HG02642 (cell line): ENCODE measurements around the gene DZIP1.

Experiments
- ATAC-seq: cut with Tn5 transposase; IDR thresholded peaks from one replicate; pipeline ENCODE4 v1.9.1; 2021; ENCODE audit warnings: mild to moderate bottlenecking; ENCODE audit not compliant: unreplicated experiment, poor library complexity

The DZIP1 gene

GRCh38 chr13:95647321-95647720 lies 2.8 kb upstream of the DZIP1 start:
- ATAC-seq: no peak

GRCh38 chr13:95643936-95644598 lies 439 bp downstream of the DZIP1 start:
- ATAC-seq: peak; percentile 44

- ATAC-seq: no peak
Measured at GRCh38 chr13:95643571-95643935, 953 bp downstream of the DZIP1 start.

GRCh38 chr13:95642999-95643398 lies 1.5 kb downstream of the DZIP1 start:
- ATAC-seq: no peak

- no peak for ATAC-seq
Measured at GRCh38 chr13:95642028-95642621, 2.4 kb downstream of the DZIP1 start.

GRCh38 chr13:95641291-95642027 lies 3.0 kb downstream of the DZIP1 start:
- no peak for ATAC-seq

GRCh38 chr13:95636853-95637252 lies 7.7 kb downstream of the DZIP1 start:
- no peak for ATAC-seq

- ATAC-seq: no peak
Measured at GRCh38 chr13:95630593-95630992, 13.9 kb downstream of the DZIP1 start.

- ATAC-seq: no peak
Measured at GRCh38 chr13:95629071-95629470, 15.4 kb downstream of the DZIP1 start.

GRCh38 chr13:95628488-95628887 lies 16.0 kb downstream of the DZIP1 start:
- no peak for ATAC-seq

- ATAC-seq: no peak
Measured at GRCh38 chr13:95627590-95627989, 16.9 kb downstream of the DZIP1 start.

GRCh38 chr13:95626768-95627167 lies 17.7 kb downstream of the DZIP1 start:
- ATAC-seq: no peak

GRCh38 chr13:95624020-95624419 lies 20.5 kb downstream of the DZIP1 start:
- peak; percentile 72 for ATAC-seq

- ATAC-seq: no peak
Measured at GRCh38 chr13:95623141-95623540, 21.4 kb downstream of the DZIP1 start.

- ATAC-seq: no peak
Measured at GRCh38 chr13:95620825-95621498, 23.5 kb downstream of the DZIP1 start.

GRCh38 chr13:95620030-95620824 lies 24.3 kb downstream of the DZIP1 start:
- no peak for ATAC-seq

- ATAC-seq: no peak
Measured at GRCh38 chr13:95615539-95615938, 29.0 kb downstream of the DZIP1 start.

GRCh38 chr13:95614641-95615245 lies 29.8 kb downstream of the DZIP1 start:
- ATAC-seq: no peak

GRCh38 chr13:95608640-95609323 lies 35.7 kb downstream of the DZIP1 start:
- peak; percentile 48 for ATAC-seq
